Left hindlimb (tissue), 1 donor: Measurements from ENCODE around the gene DCAF10.
A peak's percentile ranks its signal among the peaks of the same experiment; 100 is the strongest.
"Not testable (repeated sequence)": the region's sequence is repeated elsewhere in the genome, so short reads cannot be mapped to it uniquely, and the experiment has no call there.

Source experiments
- DNase-seq: peaks from one replicate; pipeline ENCODE4 v3.0.0-alpha.2; 2018

Gene DCAF10

GRCh38 chr9:37870799-37871176 lies 70.2 kb downstream of the DCAF10 start:
- DNase-seq: no peak

GRCh38 chr9:37873955-37874354 lies 73.4 kb downstream of the DCAF10 start:
- no peak for DNase-seq

GRCh38 chr9:37876376-37876775 lies 75.8 kb downstream of the DCAF10 start:
- no peak for DNase-seq

- DNase-seq: no peak
Observed at GRCh38 chr9:37880916-37881479, 80.4 kb downstream of the DCAF10 start.

- not testable (repeated sequence) for DNase-seq
Observed at GRCh38 chr9:37887977-37888583, 87.5 kb downstream of the DCAF10 start.

- DNase-seq: no peak
Observed at GRCh38 chr9:37889536-37889935, 88.9 kb downstream of the DCAF10 start.

GRCh38 chr9:37891042-37891441 lies 90.4 kb downstream of the DCAF10 start:
- not testable (repeated sequence) for DNase-seq

GRCh38 chr9:37892063-37892462 lies 91.5 kb downstream of the DCAF10 start:
- DNase-seq: no peak

- DNase-seq: no peak
Observed at GRCh38 chr9:37897665-37898064, 97.1 kb downstream of the DCAF10 start.

- DNase-seq: no peak
Observed at GRCh38 chr9:37899041-37899440, 98.4 kb downstream of the DCAF10 start.

- no peak for DNase-seq
Observed at GRCh38 chr9:37902131-37902530, 101.5 kb downstream of the DCAF10 start.

GRCh38 chr9:37902796-37903646 lies 102.4 kb downstream of the DCAF10 start:
- no peak for DNase-seq

- peak; percentile 95 for DNase-seq
Observed at GRCh38 chr9:37903647-37904444, 103.2 kb downstream of the DCAF10 start, which contains the start of gene SLC25A51. TSS of gene SLC25A51 (minus strand) at chr9:37904127. CDS start at chr9:37888550, 15,577 bp downstream.

- no peak for DNase-seq
Observed at GRCh38 chr9:37904445-37905130, 104.0 kb downstream of the DCAF10 start.

- DNase-seq: no peak
Observed at GRCh38 chr9:37905131-37905505, 104.5 kb downstream of the DCAF10 start.

- no peak for DNase-seq
Observed at GRCh38 chr9:37905776-37906175, 105.2 kb downstream of the DCAF10 start.

- no peak for DNase-seq
Observed at GRCh38 chr9:37906312-37907239, 106.0 kb downstream of the DCAF10 start.

GRCh38 chr9:37908283-37908682 lies 107.7 kb downstream of the DCAF10 start:
- no peak for DNase-seq

GRCh38 chr9:37908698-37909186 lies 108.1 kb downstream of the DCAF10 start:
- DNase-seq: no peak

GRCh38 chr9:37909326-37909725 lies 108.7 kb downstream of the DCAF10 start:
- DNase-seq: no peak

- DNase-seq: not testable (repeated sequence)
Observed at GRCh38 chr9:37909836-37910235, 109.2 kb downstream of the DCAF10 start.
